A549 treated with GW870086 at 1 μM for 4 hours (cell line): Measurements from ENCODE around the gene ERVFRD-1. TPM values are rescaled to one million over a fixed set of nuclear protein-coding genes. Genes with fewer than 3 reads are reported as not detected.

Experiments used
- total RNA-seq: library from RNA; stranded (reverse); fragments of 200-300 nt; extraction: Qiagen RNA extraction; gene quantifications from 5 replicates; pipeline ENCODE4 v1.2.3, GENCODE V29; 2022; ENCODE audit warnings: low read depth

The ERVFRD-1 gene, protein sequence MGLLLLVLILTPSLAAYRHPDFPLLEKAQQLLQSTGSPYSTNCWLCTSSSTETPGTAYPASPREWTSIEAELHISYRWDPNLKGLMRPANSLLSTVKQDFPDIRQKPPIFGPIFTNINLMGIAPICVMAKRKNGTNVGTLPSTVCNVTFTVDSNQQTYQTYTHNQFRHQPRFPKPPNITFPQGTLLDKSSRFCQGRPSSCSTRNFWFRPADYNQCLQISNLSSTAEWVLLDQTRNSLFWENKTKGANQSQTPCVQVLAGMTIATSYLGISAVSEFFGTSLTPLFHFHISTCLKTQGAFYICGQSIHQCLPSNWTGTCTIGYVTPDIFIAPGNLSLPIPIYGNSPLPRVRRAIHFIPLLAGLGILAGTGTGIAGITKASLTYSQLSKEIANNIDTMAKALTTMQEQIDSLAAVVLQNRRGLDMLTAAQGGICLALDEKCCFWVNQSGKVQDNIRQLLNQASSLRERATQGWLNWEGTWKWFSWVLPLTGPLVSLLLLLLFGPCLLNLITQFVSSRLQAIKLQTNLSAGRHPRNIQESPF
- total RNA-seq, result not detected in 5 replicates

DNA sequence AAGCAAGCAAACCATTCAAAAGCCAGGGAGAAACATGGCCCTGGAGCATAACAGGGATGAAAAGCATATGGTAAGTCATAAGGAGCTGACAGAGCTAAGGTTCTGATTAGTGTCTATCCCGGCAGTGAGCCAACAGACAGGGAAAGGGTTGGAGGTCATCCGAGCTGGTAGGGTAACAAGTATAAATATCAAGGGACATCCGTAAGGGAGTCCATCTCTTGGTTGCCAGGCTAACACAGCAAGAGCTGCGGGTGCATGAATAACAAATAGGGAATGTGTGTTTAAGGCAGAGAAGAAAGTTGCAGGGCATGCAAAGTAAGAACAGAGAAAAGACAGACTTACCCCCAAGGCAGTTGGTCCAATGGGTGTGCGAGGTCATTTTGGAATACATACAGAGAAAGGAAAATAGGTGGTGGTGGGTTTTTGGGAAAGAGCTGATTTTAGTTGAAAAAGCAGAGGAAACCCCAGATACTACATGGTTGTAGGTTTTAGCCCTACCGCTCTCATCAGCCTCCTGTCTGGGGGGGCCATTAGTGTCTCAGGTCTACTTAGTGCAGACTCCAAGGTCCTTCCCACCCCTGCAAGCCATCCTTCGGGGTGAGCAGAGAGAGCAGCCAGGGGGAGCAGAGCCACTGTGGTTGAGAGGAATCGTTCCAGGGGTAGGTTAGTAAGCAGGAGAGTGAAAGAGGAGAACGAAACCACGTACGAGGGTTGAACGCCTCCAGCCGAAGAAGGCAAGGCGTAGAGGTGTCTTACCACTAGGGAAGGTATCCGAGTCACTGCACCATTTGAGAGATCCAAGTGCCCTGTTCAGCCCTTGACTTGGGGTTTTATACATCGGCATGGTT lies at the start of gene ERVFRD-1:
Gene ERVFRD-1 (minus strand): TSS at position 805 of the 848 bp plus-strand sequence. CDS start 6,415 bp downstream, outside the sequence.

DNA sequence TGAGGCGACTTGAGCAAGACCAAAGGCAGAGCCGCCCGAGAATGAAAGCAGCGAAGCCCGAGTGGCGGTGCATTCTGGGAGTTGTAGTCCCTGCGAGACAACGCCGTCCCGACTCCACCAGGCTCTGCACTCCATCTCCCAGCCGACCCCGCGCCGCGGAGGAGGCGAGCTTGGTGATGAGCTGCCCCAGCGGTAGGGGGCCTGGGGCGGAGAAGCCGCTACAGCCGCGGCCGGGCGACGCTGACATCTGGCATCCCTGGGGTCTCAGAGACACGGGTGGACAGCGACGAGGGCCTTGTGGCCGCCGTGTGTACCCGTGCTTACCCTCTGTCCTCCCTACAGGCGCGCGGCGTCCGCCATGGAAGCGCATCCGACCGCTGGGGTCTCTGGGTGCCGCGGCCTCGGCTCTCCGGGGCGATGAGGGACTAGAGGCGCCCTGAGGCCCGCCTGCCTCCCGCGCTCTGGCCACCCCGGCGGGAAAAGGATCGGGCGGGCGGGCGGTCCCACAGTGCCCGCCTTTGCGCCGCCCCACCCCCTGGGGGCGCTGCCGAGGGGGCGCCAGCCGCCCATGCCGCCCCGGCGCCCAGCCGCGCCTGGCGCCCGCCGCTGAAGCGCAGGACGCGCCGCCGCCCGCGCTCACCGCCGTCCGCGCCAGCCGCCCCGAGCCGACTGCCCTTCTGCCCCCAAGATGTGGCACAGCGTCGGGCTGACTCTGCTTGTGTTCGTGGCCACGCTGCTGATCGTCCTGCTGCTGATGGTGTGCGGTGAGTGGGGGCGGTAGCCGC lies 17.7 kb downstream of the ERVFRD-1 start, which contains the start of gene SMIM13:
Gene SMIM13 (plus strand): TSS at position 209 of the 785 bp plus-strand sequence. CDS start 480 bp downstream, at position 689.

Other genes with a start within 250 kb of the ERVFRD-1 start
- not detected in 5 replicates for gene GCM2, start 229.7 kb downstream of the ERVFRD-1 start, total RNA-seq
- 2.0 to 3.3 TPM (median 2.4 TPM) in 5 replicates for gene SYCP2L, start 224.7 kb downstream of the ERVFRD-1 start, total RNA-seq
- gene ELOVL2, start 67.4 kb downstream of the ERVFRD-1 start, total RNA-seq, result 4.7 to 7.1 TPM (median 6.8 TPM) in 5 replicates
- 12.5 to 17.3 TPM (median 15.2 TPM) in 5 replicates for gene SMIM13, start 17.9 kb downstream of the ERVFRD-1 start, total RNA-seq
- 36.6 to 54.5 TPM (median 47.4 TPM) in 5 replicates for gene NEDD9, start 120.9 kb upstream of the ERVFRD-1 start, total RNA-seq